Endothelial cell of umbilical vein (primary cell): ENCODE results near the gene TTLL5. TPM values are rescaled to one million over a fixed set of nuclear protein-coding genes. Genes with fewer than 3 reads are reported as not detected.

Experiments used
- BruUV-seq: library from RNA; stranded (reverse); fragments of 400-500 nt; replicated peaks from 2 replicates; lab custom pipeline; 2021; lab: Mats Ljungman, UMichigan
- CTCF ChIA-PET: fragments of 300-600, 350-600 bp; sonication (Branson Sonifier 250); formaldehyde crosslinking; loops from one replicate; lab custom pipeline; 2021; ENCODE audit warnings: antibody characterized with exemption, inconsistent platforms; lab: Charles Lee
- POLR2A ChIA-PET: fragments of 300-600, 350-600 bp; sonication (Branson Sonifier 250); formaldehyde crosslinking; loops from one replicate; lab custom pipeline; 2021; ENCODE audit warnings: antibody characterized with exemption, inconsistent platforms; lab: Charles Lee
- DNase-seq: peaks from one replicate; pipeline ENCODE4 v3.0.0-alpha.2; 2011; ENCODE audit warnings: low read depth, low spot score
- FAIRE-seq: peaks from 2 replicates; lab custom pipeline; 2011; peaks lifted over from hg19 to GRCh38; lab: Jason Lieb, UNC
- H2AFZ ChIP-seq: 2 replicates; pipeline ENCODE4 v1.6.0; 2012; ENCODE audit warnings: low read depth, low read length, control low read depth, inconsistent platforms
- H3K27ac ChIP-seq: 2 replicates; pipeline ENCODE4 v1.5.1; 2011; ENCODE audit warnings: low read depth, mild to moderate bottlenecking, control low read depth, low read length, moderate library complexity; ENCODE audit not compliant: insufficient read depth
- H3K27me3 ChIP-seq, 2 experiments: 2 replicates each; pipeline versions ENCODE4 v1.6.0 to v1.6.1; 2011; ENCODE audit warnings: low read length in 2 of 2, mixed read lengths in 1 of 2; ENCODE audit not compliant: control insufficient read depth in 2 of 2, insufficient read depth in 2 of 2
- H3K36me3 ChIP-seq, 2 experiments: 2 replicates in 1 of 2; 3 replicates in 1 of 2; pipeline ENCODE4 v1.5.1; 2011; ENCODE audit warnings: low read length in 2 of 2, mild to moderate bottlenecking in 1 of 2, moderate library complexity in 1 of 2; ENCODE audit not compliant: control insufficient read depth in 2 of 2, insufficient read depth in 2 of 2; ENCODE audit errors: extremely low read depth in 1 of 2
- H3K4me1 ChIP-seq: 3 replicates; pipeline ENCODE4 v1.5.1; 2011; ENCODE audit warnings: mild to moderate bottlenecking, low read length; ENCODE audit not compliant: control insufficient read depth, insufficient read depth; ENCODE audit errors: extremely low read depth
- H3K4me2 ChIP-seq: 2 replicates; pipeline ENCODE4 v1.6.1; 2011; ENCODE audit warnings: low read length, control low read depth, mixed read lengths; ENCODE audit not compliant: insufficient read depth
- H3K4me3 ChIP-seq, 3 experiments: fragments of 200-600 bp in 1 of 3; sonication (generic), shearing (Covaris generic) in 1 of 3; replicated peaks in 1 of 3; 2 replicates each; pipeline ENCODE4 v1.5.1; 2011 to 2016; ENCODE audit warnings: control low read depth in 3 of 3, low read length in 3 of 3, mild to moderate bottlenecking in 2 of 3, inconsistent platforms in 1 of 3, low read depth in 1 of 3, moderate library complexity in 1 of 3; ENCODE audit not compliant: insufficient read depth in 1 of 3
- H3K79me2 ChIP-seq: 2 replicates; pipeline ENCODE4 v1.6.0; 2012; ENCODE audit warnings: low read length, inconsistent platforms; ENCODE audit not compliant: control insufficient read depth, insufficient read depth
- H3K9ac ChIP-seq: replicated peaks from 2 replicates; pipeline ENCODE3; 2011; ENCODE audit warnings: low read length, control low read depth; ENCODE audit not compliant: insufficient read depth; ENCODE audit errors: extremely low read depth
- H3K9me1 ChIP-seq: replicated peaks from 3 replicates; pipeline ENCODE4 v1.6.0; 2011; ENCODE audit warnings: mild to moderate bottlenecking, low read length; ENCODE audit not compliant: control insufficient read depth, insufficient read depth; ENCODE audit errors: extremely low read depth
- H3K9me3 ChIP-seq: replicated peaks from 2 replicates; pipeline ENCODE4 v1.5.1; 2012; ENCODE audit warnings: low read length, inconsistent platforms; ENCODE audit not compliant: control insufficient read depth, insufficient read depth
- H4K20me1 ChIP-seq: replicated peaks from 2 replicates; pipeline ENCODE3; 2011; ENCODE audit warnings: mild to moderate bottlenecking, low read length; ENCODE audit not compliant: control insufficient read depth, insufficient read depth; ENCODE audit errors: extremely low read depth
- EZH2 ChIP-seq: IDR thresholded peaks from 2 replicates; pipeline ENCODE4 v1.6.1; 2012; ENCODE audit warnings: borderline replicate concordance, low read depth, mild to moderate bottlenecking, moderate library complexity, low read length, inconsistent platforms; ENCODE audit not compliant: severe bottlenecking
- FOS ChIP-seq: IDR thresholded peaks from 2 replicates; pipeline ENCODE4 v1.6.1; 2011; ENCODE audit warnings: mild to moderate bottlenecking, low read length, moderate library complexity, borderline replicate concordance; ENCODE audit not compliant: insufficient read depth
- GATA2 ChIP-seq: IDR thresholded peaks from 2 replicates; pipeline ENCODE4 v1.7.0; 2011; ENCODE audit warnings: low read depth, mild to moderate bottlenecking, moderate library complexity, mixed read lengths, low read length; ENCODE audit not compliant: insufficient read length, insufficient read depth
- JUN ChIP-seq: IDR thresholded peaks from 2 replicates; pipeline ENCODE4 v1.6.1; 2011; ENCODE audit warnings: borderline replicate concordance, low read depth; ENCODE audit not compliant: insufficient read length, insufficient read depth
- MYC ChIP-seq: IDR thresholded peaks from one replicate; pipeline ENCODE4 v1.6.1; 2011; ENCODE audit warnings: mild to moderate bottlenecking, low read depth, low read length
- POLR2A ChIP-seq: IDR thresholded peaks from 2 replicates; pipeline ENCODE4 v1.6.1; 2012; ENCODE audit warnings: low read depth, mild to moderate bottlenecking, control low read depth, low read length
- POLR2AphosphoS5 ChIP-seq: IDR thresholded peaks from 2 replicates; pipeline ENCODE4 v1.6.1; 2012; ENCODE audit warnings: low read depth, mild to moderate bottlenecking, control low read depth, low read length, moderate library complexity; ENCODE audit not compliant: insufficient read depth
- dilution Hi-C: fragments of 300-500 bp; cut with MboI; formaldehyde crosslinking; loops from one replicate; pipeline ENCODE4 v1.15.0; 2019; ENCODE audit warnings: low sequenced_read_pairs; ENCODE audit not compliant: extremely low pct_ligation_motif_present
- intact Hi-C: fragments of 100-400 bp; cut with micrococcal nuclease; formaldehyde crosslinking; loops from one replicate; pipeline ENCODE4 v1.10.0; 2022
- polyA plus RNA-seq, 4 experiments: library from polyadenylated mRNA; depleted of rRNA in 3 of 4; stranded (reverse) in 3 of 4; unstranded in 1 of 4; fragments of >200 nt; gene quantifications; 2 replicates each; pipeline versions ENCODE4 v1.2.1 to v1.2.3, GENCODE V29; 2011 to 2012; ENCODE audit warnings: missing spikeins in 1 of 4
- total RNA-seq: library from RNA; stranded (reverse); gene quantifications from 2 replicates; pipeline ENCODE4 v1.2.3, GENCODE V29; 2021
- TF ChIP-seq, protein P1 (sequence below): IDR thresholded peaks from 2 replicates; pipeline ENCODE4 v1.6.1; 2011; ENCODE audit not compliant: insufficient read depth, insufficient read length
- TF ChIP-seq, protein P2 (sequence below), 2 donors: IDR thresholded peaks; 1 replicate in 1 of 2; 2 replicates in 1 of 2; pipeline ENCODE4 v1.5.1; 2011; ENCODE audit warnings: low read length in 2 of 2, mild to moderate bottlenecking in 2 of 2, moderate library complexity in 2 of 2, control low read depth in 1 of 2, inconsistent platforms in 1 of 2, low read depth in 1 of 2; ENCODE audit not compliant: insufficient read depth in 1 of 2; ENCODE audit errors: extremely low read depth in 1 of 2

The TTLL5 gene
- total and polyA plus RNA-seq, 2 donors (not counting 3 experiments of a cell fraction or from before 2014, with no cell fraction given), result 33.2 to 93.6 TPM

DNA sequence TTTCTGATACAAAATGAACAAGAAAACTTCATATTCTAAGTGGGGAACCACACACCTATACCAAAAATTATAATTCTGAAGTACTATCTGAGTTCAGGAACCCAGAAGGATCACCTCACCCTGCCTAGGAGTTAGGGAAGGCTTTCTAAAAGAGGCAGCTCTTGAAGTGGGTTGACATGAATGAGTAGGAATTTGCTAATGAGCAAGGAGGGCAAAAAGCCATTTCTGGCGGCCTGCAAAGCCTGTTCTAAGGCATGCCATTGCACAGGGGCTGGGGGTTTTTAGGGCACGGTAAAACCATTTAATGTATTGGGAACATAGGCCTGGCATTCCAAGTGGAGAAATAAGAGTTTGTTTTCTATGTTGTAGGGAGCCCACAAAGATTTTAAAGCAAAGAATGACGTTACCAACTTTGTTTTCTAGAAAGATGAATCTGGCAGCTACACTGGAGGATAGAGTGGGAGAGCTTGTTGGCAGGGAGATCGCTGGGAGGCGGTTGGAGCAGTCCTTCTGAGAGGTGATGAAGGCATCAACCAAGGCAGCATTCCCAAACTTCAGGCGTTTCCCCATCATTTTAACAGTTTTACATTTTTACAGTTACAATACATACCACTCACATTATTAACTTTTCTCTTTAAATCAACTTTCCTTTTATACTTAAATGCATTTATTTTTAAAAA is 338.6 kb downstream of the TTLL5 start:
- H3K9ac ChIP-seq, result no peak overlapping the region
- peaks cover 4 to 23% of the 10 kb centered on the region in 2 experiments for H3K36me3 ChIP-seq
- no peak overlapping the region for H2AFZ ChIP-seq
- BruUV-seq, result no TSS peak
- ChIA-PET CTCF (interaction anchor here (1.4 kb wide), 1 partner anchor 10 kb away, joined by 4 read pairs; no protein-coding TSS in a partner anchor), POLR2A (no interaction called here)
- no peak overlapping the region for H3K4me2 ChIP-seq
- no peaks in the 10 kb centered on the region for H3K4me1 ChIP-seq
- H3K79me2 ChIP-seq, result no peaks in the 10 kb centered on the region
- DNase-seq, result no peak
- dilution Hi-C loops, result loop anchor here (25.0 kb wide), 1 partner anchor 287 kb away; no protein-coding TSS in a partner anchor
- no peak for FAIRE-seq
- no peaks in the 10 kb centered on the region for H3K9me3 ChIP-seq
- TF ChIP-seq, protein P1, sequence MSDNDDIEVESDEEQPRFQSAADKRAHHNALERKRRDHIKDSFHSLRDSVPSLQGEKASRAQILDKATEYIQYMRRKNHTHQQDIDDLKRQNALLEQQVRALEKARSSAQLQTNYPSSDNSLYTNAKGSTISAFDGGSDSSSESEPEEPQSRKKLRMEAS, result no peak
- TF ChIP-seq JUN, result no peak
- no peak for TF ChIP-seq GATA2
- H3K27ac ChIP-seq, result no peak overlapping the region
- H3K4me3 ChIP-seq, result no peak overlapping the region
- no peaks in the 10 kb centered on the region for H3K27me3 ChIP-seq
- no peaks in the 10 kb centered on the region for H4K20me1 ChIP-seq
- no peaks in the 10 kb centered on the region for H3K9me1 ChIP-seq
- intact Hi-C loops, result no loop called here

DNA sequence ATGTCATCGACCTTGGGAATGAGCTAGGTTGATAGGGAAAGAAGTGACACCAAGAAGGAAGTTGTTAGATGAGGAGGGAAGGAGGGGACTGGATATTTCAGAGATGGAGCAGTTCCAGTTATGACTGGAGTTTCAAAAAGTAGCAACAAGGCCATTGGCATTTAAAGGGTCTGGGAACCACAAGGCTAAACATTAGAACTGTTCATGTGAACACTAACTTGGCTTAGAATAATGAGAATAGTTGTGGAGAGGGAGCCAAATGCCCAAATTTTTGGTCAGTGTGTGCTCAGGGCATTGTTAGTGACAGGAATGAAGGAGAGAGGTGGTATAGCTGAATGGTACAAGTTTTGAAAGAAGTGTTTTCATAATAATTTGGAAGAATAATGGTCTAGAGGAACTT is 341.3 kb downstream of the TTLL5 start:
- H2AFZ ChIP-seq, result no peak overlapping the region
- BruUV-seq, result no TSS peak
- DNase-seq (no peak), FAIRE-seq (no peak)
- H3K9ac ChIP-seq, result no peak overlapping the region
- dilution Hi-C loops (no loop called here), intact Hi-C loops (no loop called here)
- no peaks in the 10 kb centered on the region for H3K9me1 ChIP-seq
- no peak overlapping the region for H3K4me2 ChIP-seq
- no peaks in the 10 kb centered on the region for H3K9me3 ChIP-seq
- no peaks in the 10 kb centered on the region for H3K4me1 ChIP-seq
- no peak overlapping the region for H3K4me3 ChIP-seq
- H4K20me1 ChIP-seq, result no peaks in the 10 kb centered on the region
- ChIA-PET CTCF (no interaction called here), POLR2A (no interaction called here)
- TF ChIP-seq EZH2, result no peak
- TF ChIP-seq GATA2, result no peak
- TF ChIP-seq POLR2AphosphoS5, result no peak
- no peak for TF ChIP-seq POLR2A
- TF ChIP-seq JUN, result no peak
- no peak for TF ChIP-seq MYC
- TF ChIP-seq, protein P2, sequence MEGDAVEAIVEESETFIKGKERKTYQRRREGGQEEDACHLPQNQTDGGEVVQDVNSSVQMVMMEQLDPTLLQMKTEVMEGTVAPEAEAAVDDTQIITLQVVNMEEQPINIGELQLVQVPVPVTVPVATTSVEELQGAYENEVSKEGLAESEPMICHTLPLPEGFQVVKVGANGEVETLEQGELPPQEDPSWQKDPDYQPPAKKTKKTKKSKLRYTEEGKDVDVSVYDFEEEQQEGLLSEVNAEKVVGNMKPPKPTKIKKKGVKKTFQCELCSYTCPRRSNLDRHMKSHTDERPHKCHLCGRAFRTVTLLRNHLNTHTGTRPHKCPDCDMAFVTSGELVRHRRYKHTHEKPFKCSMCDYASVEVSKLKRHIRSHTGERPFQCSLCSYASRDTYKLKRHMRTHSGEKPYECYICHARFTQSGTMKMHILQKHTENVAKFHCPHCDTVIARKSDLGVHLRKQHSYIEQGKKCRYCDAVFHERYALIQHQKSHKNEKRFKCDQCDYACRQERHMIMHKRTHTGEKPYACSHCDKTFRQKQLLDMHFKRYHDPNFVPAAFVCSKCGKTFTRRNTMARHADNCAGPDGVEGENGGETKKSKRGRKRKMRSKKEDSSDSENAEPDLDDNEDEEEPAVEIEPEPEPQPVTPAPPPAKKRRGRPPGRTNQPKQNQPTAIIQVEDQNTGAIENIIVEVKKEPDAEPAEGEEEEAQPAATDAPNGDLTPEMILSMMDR (IDR thresholded peaks at IDR 0.05; ENCODE audit: extremely low read depth in 1 of 2, insufficient read depth in 1 of 2, low read depth in 1 of 2, low read length in 2 of 2), result no peak
- no peak for TF ChIP-seq FOS
- TF ChIP-seq, protein P1, result no peak
- H3K79me2 ChIP-seq, result no peaks in the 10 kb centered on the region
- H3K27ac ChIP-seq, result no peak overlapping the region
- H3K36me3 ChIP-seq, result peaks cover 4 to 19% of the 10 kb centered on the region in 2 experiments
- no peaks in the 10 kb centered on the region for H3K27me3 ChIP-seq
